ENCODE results near the gene TSGA10.
"Not testable (repeated sequence)": the region's sequence is repeated elsewhere in the genome, so short reads cannot be mapped to it uniquely, and the experiment has no call there.

TSGA10 gene

GRCh38 chr2:99152199-99152895 is 2.4 kb downstream of the TSGA10 start:
- H3K4me3 ChIP-seq (ENCODE audit: low read length in 2 of 2): no peak overlapping the region
- no peaks in the 10 kb centered on the region for H3K36me3 ChIP-seq (ENCODE audit: control insufficient read depth in 2 of 2, insufficient read depth in 2 of 2, low read length in 2 of 2)
- H3K9me3 ChIP-seq (ENCODE audit: control insufficient read depth in 2 of 2, low read length in 2 of 2): no peaks in the 10 kb centered on the region
- no peaks in the 10 kb centered on the region for H3K27me3 ChIP-seq (ENCODE audit: control insufficient read depth in 1 of 2, insufficient read depth in 2 of 2, low read length in 2 of 2)
- H3K27ac ChIP-seq (ENCODE audit: low read length): no peak overlapping the region
- peaks cover 11% of the 10 kb centered on the region for H3K4me1 ChIP-seq (ENCODE audit: control insufficient read depth, insufficient read depth, low read length)
- no peak overlapping the region for H3K9ac ChIP-seq (ENCODE audit: low read length in 2 of 2)

GRCh38 chr2:99150706-99151105 is 4.0 kb downstream of the TSGA10 start:
- Histone ChIP-seq H3K9ac (ENCODE audit: low read length in 2 of 2) (no peak overlapping the region), H3K4me1 (ENCODE audit: control insufficient read depth, insufficient read depth, low read length) (peaks cover 10% of the 10 kb centered on the region), H3K36me3 (ENCODE audit: control insufficient read depth in 2 of 2, insufficient read depth in 2 of 2, low read length in 2 of 2) (no peaks in the 10 kb centered on the region), H3K27ac (ENCODE audit: low read length) (no peak overlapping the region), H3K27me3 (ENCODE audit: control insufficient read depth in 1 of 2, insufficient read depth in 2 of 2, low read length in 2 of 2) (no peaks in the 10 kb centered on the region), H3K9me3 (ENCODE audit: control insufficient read depth in 2 of 2, low read length in 2 of 2) (no peaks in the 10 kb centered on the region), H3K4me3 (ENCODE audit: low read length in 2 of 2) (no peak overlapping the region)

- H3K9ac ChIP-seq (ENCODE audit: low read length in 2 of 2): peak within 1 kb of the TSS; percentile 60 to 67
- no peaks in the 10 kb centered on the region for H3K36me3 ChIP-seq (ENCODE audit: control insufficient read depth in 2 of 2, insufficient read depth in 2 of 2, low read length in 2 of 2)
- no peaks in the 10 kb centered on the region for H3K9me3 ChIP-seq (ENCODE audit: control insufficient read depth in 2 of 2, low read length in 2 of 2)
- H3K27ac ChIP-seq (ENCODE audit: low read length): peak within 1 kb of the TSS; percentile 49
- peaks cover 6% of the 10 kb centered on the region for H3K4me1 ChIP-seq (ENCODE audit: control insufficient read depth, insufficient read depth, low read length)
- peak within 1 kb of the TSS; percentile 83 to 95 for H3K4me3 ChIP-seq (ENCODE audit: low read length in 2 of 2)
- H3K27me3 ChIP-seq (ENCODE audit: control insufficient read depth in 1 of 2, insufficient read depth in 2 of 2, low read length in 2 of 2): no peaks in the 10 kb centered on the region
Observed at GRCh38 chr2:99141110-99142108, 13.3 kb downstream of the TSGA10 start, which contains the start of gene C2orf15. Gene C2orf15, plus strand, starts transcription at chr2:99141707. Its CDS starts 8,852 bp downstream, at chr2:99150559.

GRCh38 chr2:99140860-99141109 is 14.0 kb downstream of the TSGA10 start:
- no peaks in the 10 kb centered on the region for H3K9me3 ChIP-seq (ENCODE audit: control insufficient read depth in 2 of 2, low read length in 2 of 2)
- no peaks in the 10 kb centered on the region for H3K27me3 ChIP-seq (ENCODE audit: control insufficient read depth in 1 of 2, insufficient read depth in 2 of 2, low read length in 2 of 2)
- no peaks in the 10 kb centered on the region for H3K36me3 ChIP-seq (ENCODE audit: control insufficient read depth in 2 of 2, insufficient read depth in 2 of 2, low read length in 2 of 2)
- H3K4me3 ChIP-seq (ENCODE audit: low read length in 2 of 2): peak overlapping the region; percentile 83 to 95
- peak overlapping the region; percentile 60 to 67 for H3K9ac ChIP-seq (ENCODE audit: low read length in 2 of 2)
- peaks cover 6% of the 10 kb centered on the region for H3K4me1 ChIP-seq (ENCODE audit: control insufficient read depth, insufficient read depth, low read length)
- no peak overlapping the region for H3K27ac ChIP-seq (ENCODE audit: low read length)

GRCh38 chr2:99140056-99140859 is 14.5 kb downstream of the TSGA10 start:
- Histone ChIP-seq H3K9me3 (ENCODE audit: control insufficient read depth in 2 of 2, low read length in 2 of 2) (no peaks in the 10 kb centered on the region), H3K27me3 (ENCODE audit: control insufficient read depth in 1 of 2, insufficient read depth in 2 of 2, low read length in 2 of 2) (no peaks in the 10 kb centered on the region), H3K27ac (ENCODE audit: low read length) (no peak overlapping the region), H3K4me3 (ENCODE audit: low read length in 2 of 2) (peak overlapping the region; percentile 83 to 95), H3K9ac (ENCODE audit: low read length in 2 of 2) (peak overlapping the region; percentile 60 to 67), H3K36me3 (ENCODE audit: control insufficient read depth in 2 of 2, insufficient read depth in 2 of 2, low read length in 2 of 2) (no peaks in the 10 kb centered on the region), H3K4me1 (ENCODE audit: control insufficient read depth, insufficient read depth, low read length) (peaks cover 6% of the 10 kb centered on the region)

- Histone ChIP-seq H3K9ac (ENCODE audit: low read length in 2 of 2) (no peak overlapping the region), H3K4me3 (ENCODE audit: low read length in 2 of 2) (no peak overlapping the region), H3K36me3 (ENCODE audit: control insufficient read depth in 2 of 2, insufficient read depth in 2 of 2, low read length in 2 of 2) (no peaks in the 10 kb centered on the region), H3K27me3 (ENCODE audit: control insufficient read depth in 1 of 2, insufficient read depth in 2 of 2, low read length in 2 of 2) (no peaks in the 10 kb centered on the region), H3K27ac (ENCODE audit: low read length) (no peak overlapping the region), H3K4me1 (ENCODE audit: control insufficient read depth, insufficient read depth, low read length) (peaks cover 6% of the 10 kb centered on the region), H3K9me3 (ENCODE audit: control insufficient read depth in 2 of 2, low read length in 2 of 2) (no peaks in the 10 kb centered on the region)
Observed at GRCh38 chr2:99139003-99139402, 15.7 kb downstream of the TSGA10 start.

- H3K9me3 ChIP-seq (ENCODE audit: control insufficient read depth in 2 of 2, low read length in 2 of 2); H3K27ac ChIP-seq (ENCODE audit: low read length); H3K9ac ChIP-seq (ENCODE audit: low read length in 2 of 2): not testable (repeated sequence)
Observed at GRCh38 chr2:99135044-99135556, 19.6 kb downstream of the TSGA10 start.

GRCh38 chr2:99127981-99128380 is 26.8 kb downstream of the TSGA10 start:
- H3K9me3 ChIP-seq (ENCODE audit: control insufficient read depth in 2 of 2, low read length in 2 of 2): peaks cover 2 to 8% of the 10 kb centered on the region in 2 donors
- no peaks in the 10 kb centered on the region for H3K27me3 ChIP-seq (ENCODE audit: control insufficient read depth in 1 of 2, insufficient read depth in 2 of 2, low read length in 2 of 2)
- no peak overlapping the region for H3K4me3 ChIP-seq (ENCODE audit: low read length in 2 of 2)
- no peaks in the 10 kb centered on the region for H3K4me1 ChIP-seq (ENCODE audit: control insufficient read depth, insufficient read depth, low read length)
- H3K36me3 ChIP-seq (ENCODE audit: control insufficient read depth in 2 of 2, insufficient read depth in 2 of 2, low read length in 2 of 2): peaks cover 0 to 7% of the 10 kb centered on the region in 2 donors
- no peak overlapping the region for H3K9ac ChIP-seq (ENCODE audit: low read length in 2 of 2)
- H3K27ac ChIP-seq (ENCODE audit: low read length): no peak overlapping the region

More at GRCh38 chr2:99135044-99135556, 19.6 kb downstream of the TSGA10 start:
- H3K36me3 ChIP-seq (ENCODE audit: control insufficient read depth in 2 of 2, insufficient read depth in 2 of 2, low read length in 2 of 2); H3K4me3 ChIP-seq (ENCODE audit: low read length in 2 of 2); H3K27me3 ChIP-seq (ENCODE audit: control insufficient read depth in 1 of 2, insufficient read depth in 2 of 2, low read length in 2 of 2); H3K4me1 ChIP-seq (ENCODE audit: control insufficient read depth, insufficient read depth, low read length): not testable (repeated sequence)

- Histone ChIP-seq H3K9ac (ENCODE audit: low read length in 2 of 2) (no peak overlapping the region), H3K9me3 (ENCODE audit: control insufficient read depth in 2 of 2, low read length in 2 of 2) (no peaks in the 10 kb centered on the region), H3K36me3 (ENCODE audit: control insufficient read depth in 2 of 2, insufficient read depth in 2 of 2, low read length in 2 of 2) (no peaks in the 10 kb centered on the region), H3K4me3 (ENCODE audit: low read length in 2 of 2) (no peak overlapping the region), H3K27ac (ENCODE audit: low read length) (no peak overlapping the region), H3K27me3 (ENCODE audit: control insufficient read depth in 1 of 2, insufficient read depth in 2 of 2, low read length in 2 of 2) (no peaks in the 10 kb centered on the region), H3K4me1 (ENCODE audit: control insufficient read depth, insufficient read depth, low read length) (no peaks in the 10 kb centered on the region)
Observed at GRCh38 chr2:99112617-99113016, 42.1 kb downstream of the TSGA10 start.

- Histone ChIP-seq H3K36me3 (ENCODE audit: control insufficient read depth in 2 of 2, insufficient read depth in 2 of 2, low read length in 2 of 2) (no peaks in the 10 kb centered on the region), H3K4me1 (ENCODE audit: control insufficient read depth, insufficient read depth, low read length) (no peaks in the 10 kb centered on the region), H3K4me3 (ENCODE audit: low read length in 2 of 2) (no peak overlapping the region), H3K9me3 (ENCODE audit: control insufficient read depth in 2 of 2, low read length in 2 of 2) (no peaks in the 10 kb centered on the region), H3K9ac (ENCODE audit: low read length in 2 of 2) (no peak overlapping the region), H3K27me3 (ENCODE audit: control insufficient read depth in 1 of 2, insufficient read depth in 2 of 2, low read length in 2 of 2) (no peaks in the 10 kb centered on the region), H3K27ac (ENCODE audit: low read length) (no peak overlapping the region)
Observed at GRCh38 chr2:99111945-99112344, 42.8 kb downstream of the TSGA10 start.

All from stomach smooth muscle (tissue), 2 donors.